Activated naive CD8-positive, alpha-beta T cell treated with anti-CD3 and anti-CD28 coated beads for 36 hours (primary cell): ENCODE data around the gene RABL3. TPM values are rescaled to one million over a fixed set of nuclear protein-coding genes. Genes with fewer than 3 reads are reported as not detected.
"Not testable (repeated sequence)": the region's sequence is repeated elsewhere in the genome, so short reads cannot be mapped to it uniquely, and the experiment has no call there.

Experiments used
- DNase-seq: peaks from one replicate; pipeline ENCODE4 v3.0.0; 2021
- H3K27ac Mint-ChIP-seq: one replicate; pipeline ENCODE4 v1.8.0; 2022; ENCODE audit warnings: mild to moderate bottlenecking, moderate library complexity, mixed read lengths
- H3K27me3 Mint-ChIP-seq: one replicate; pipeline ENCODE4 v1.8.0; 2022; ENCODE audit warnings: mild to moderate bottlenecking, mixed read lengths
- H3K36me3 Mint-ChIP-seq: one replicate; pipeline ENCODE4 v1.8.0; 2021; ENCODE audit warnings: mild to moderate bottlenecking, mixed read lengths
- H3K4me1 Mint-ChIP-seq: one replicate; pipeline ENCODE4 v1.8.0; 2021; ENCODE audit warnings: mixed read lengths
- H3K4me3 Mint-ChIP-seq: one replicate; pipeline ENCODE4 v1.8.0; 2022; ENCODE audit warnings: mild to moderate bottlenecking, moderate library complexity, mixed read lengths
- H3K9me3 Mint-ChIP-seq: one replicate; pipeline ENCODE4 v1.8.0; 2022; ENCODE audit warnings: mixed read lengths
- total RNA-seq, 2 experiments: library from RNA; stranded (reverse); gene quantifications; one replicate each; pipeline ENCODE4 v1.2.3, GENCODE V29; 2021

The RABL3 gene
- total RNA-seq, 2 experiments from 2014 or later, result 33.4 to 38.8 TPM

GRCh38 chr3:120682095-120682681, 60.1 kb downstream of the RABL3 start, which contains the start of gene HGD:
Gene HGD (minus strand): TSS chr3:120682239. CDS start chr3:120682111, 128 bp downstream.
- Mint-ChIP-seq H3K27me3 (peaks cover 4% of the 10 kb centered on the region), H3K4me3 (no peak within 1 kb of the TSS), H3K4me1 (peaks cover 4% of the 10 kb centered on the region), H3K36me3 (peaks cover 4% of the 10 kb centered on the region), H3K9me3 (peaks cover 4% of the 10 kb centered on the region), H3K27ac (no peak within 1 kb of the TSS)
- DNase-seq, result no peak

GRCh38 chr3:120681506-120682038, 60.7 kb downstream of the RABL3 start:
- Mint-ChIP-seq H3K27me3 (peaks cover 4% of the 10 kb centered on the region), H3K4me3 (no peak overlapping the region), H3K4me1 (peaks cover 4% of the 10 kb centered on the region), H3K27ac (no peak overlapping the region), H3K9me3 (peaks cover 7% of the 10 kb centered on the region), H3K36me3 (peaks cover 4% of the 10 kb centered on the region)
- no peak for DNase-seq

GRCh38 chr3:120681018-120681417, 61.3 kb downstream of the RABL3 start:
- peaks cover 4% of the 10 kb centered on the region for H3K36me3 Mint-ChIP-seq
- H3K27me3 Mint-ChIP-seq, result peaks cover 4% of the 10 kb centered on the region
- no peak for DNase-seq
- peaks cover 4% of the 10 kb centered on the region for H3K4me1 Mint-ChIP-seq
- no peak overlapping the region for H3K4me3 Mint-ChIP-seq
- peaks cover 8% of the 10 kb centered on the region for H3K9me3 Mint-ChIP-seq
- no peak overlapping the region for H3K27ac Mint-ChIP-seq

DNA sequence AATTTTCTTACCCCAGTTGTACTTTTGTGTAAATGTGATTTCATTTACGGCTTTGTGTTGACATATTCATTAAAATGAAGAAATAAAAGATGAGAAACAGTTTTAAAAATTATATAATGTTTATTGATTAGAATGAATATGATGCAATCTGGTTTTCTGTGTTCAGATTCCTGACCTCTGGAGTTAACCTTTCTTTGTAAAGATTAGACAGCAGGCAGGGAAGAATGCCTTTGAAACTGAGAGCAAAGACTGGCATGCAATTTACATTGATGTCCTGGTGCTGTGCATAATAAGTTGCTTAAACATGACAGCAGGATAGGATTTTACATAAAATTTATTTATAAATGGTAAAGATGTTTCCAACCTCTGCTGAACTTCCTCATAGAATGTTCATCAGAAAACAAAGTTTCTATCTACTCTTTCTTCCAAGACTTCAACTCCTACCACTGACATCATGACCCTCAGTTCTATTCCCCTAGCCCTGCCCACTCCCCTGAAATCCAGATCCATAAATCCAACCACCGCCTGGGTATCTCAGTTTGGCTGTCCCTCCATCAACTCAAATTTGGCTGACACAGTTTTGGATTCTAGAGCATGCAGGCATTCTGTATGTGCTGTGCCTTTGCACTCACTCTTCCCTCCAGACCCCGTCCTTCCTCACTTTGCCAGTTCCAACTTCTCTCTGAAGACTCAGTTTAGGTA, 62.0 kb downstream of the RABL3 start:
- no peak overlapping the region for H3K4me3 Mint-ChIP-seq
- peaks cover 8% of the 10 kb centered on the region for H3K9me3 Mint-ChIP-seq
- DNase-seq, result no peak
- no peak overlapping the region for H3K27ac Mint-ChIP-seq
- H3K36me3 Mint-ChIP-seq, result peaks cover 4% of the 10 kb centered on the region
- H3K27me3 Mint-ChIP-seq, result peaks cover 4% of the 10 kb centered on the region
- H3K4me1 Mint-ChIP-seq, result peaks cover 4% of the 10 kb centered on the region

- Mint-ChIP-seq H3K27me3 (peaks cover 4% of the 10 kb centered on the region), H3K4me3 (no peak overlapping the region), H3K27ac (no peak overlapping the region), H3K4me1 (peaks cover 4% of the 10 kb centered on the region), H3K36me3 (peaks cover 4% of the 10 kb centered on the region), H3K9me3 (peaks cover 8% of the 10 kb centered on the region)
- no peak for DNase-seq
These were observed 63.3 kb downstream of the RABL3 start for GRCh38 chr3:120678984-120679383.

GRCh38 chr3:120678331-120678947, 63.9 kb downstream of the RABL3 start:
- H3K4me3 Mint-ChIP-seq, result no peak overlapping the region
- DNase-seq, result no peak
- H3K27ac Mint-ChIP-seq, result no peak overlapping the region
- peaks cover 4% of the 10 kb centered on the region for H3K36me3 Mint-ChIP-seq
- peaks cover 4% of the 10 kb centered on the region for H3K4me1 Mint-ChIP-seq
- H3K9me3 Mint-ChIP-seq, result peaks cover 8% of the 10 kb centered on the region
- peaks cover 4% of the 10 kb centered on the region for H3K27me3 Mint-ChIP-seq

DNA sequence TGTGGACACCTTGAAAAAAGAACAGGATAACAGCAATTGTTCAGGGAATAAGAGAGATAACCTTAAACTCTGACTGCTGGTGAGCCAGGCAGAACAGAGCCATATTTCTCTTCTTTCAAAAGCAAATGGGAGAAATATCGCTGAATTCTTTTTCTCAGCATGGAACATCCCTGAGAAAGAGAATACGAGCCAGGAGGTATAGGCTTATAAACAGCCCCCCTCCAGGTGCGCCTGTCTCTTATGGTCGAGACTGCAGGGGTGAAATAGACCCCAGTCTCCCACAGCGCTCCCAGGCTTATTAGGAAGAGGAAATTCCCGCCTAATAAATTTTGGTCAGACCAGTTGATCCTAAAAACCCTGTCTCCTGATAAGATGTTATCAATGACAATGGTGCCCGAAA, 65.1 kb downstream of the RABL3 start:
- not testable (repeated sequence) for H3K4me3 Mint-ChIP-seq, H3K36me3 Mint-ChIP-seq, H3K27ac Mint-ChIP-seq, H3K4me1 Mint-ChIP-seq, H3K9me3 Mint-ChIP-seq, H3K27me3 Mint-ChIP-seq, DNase-seq

GRCh38 chr3:120673116-120673515, 69.2 kb downstream of the RABL3 start:
- no peak overlapping the region for H3K27ac Mint-ChIP-seq
- DNase-seq, result no peak
- peaks cover 4% of the 10 kb centered on the region for H3K27me3 Mint-ChIP-seq
- peaks cover 8% of the 10 kb centered on the region for H3K9me3 Mint-ChIP-seq
- H3K36me3 Mint-ChIP-seq, result peaks cover 4% of the 10 kb centered on the region
- H3K4me3 Mint-ChIP-seq, result no peak overlapping the region
- H3K4me1 Mint-ChIP-seq, result no peaks in the 10 kb centered on the region

DNA sequence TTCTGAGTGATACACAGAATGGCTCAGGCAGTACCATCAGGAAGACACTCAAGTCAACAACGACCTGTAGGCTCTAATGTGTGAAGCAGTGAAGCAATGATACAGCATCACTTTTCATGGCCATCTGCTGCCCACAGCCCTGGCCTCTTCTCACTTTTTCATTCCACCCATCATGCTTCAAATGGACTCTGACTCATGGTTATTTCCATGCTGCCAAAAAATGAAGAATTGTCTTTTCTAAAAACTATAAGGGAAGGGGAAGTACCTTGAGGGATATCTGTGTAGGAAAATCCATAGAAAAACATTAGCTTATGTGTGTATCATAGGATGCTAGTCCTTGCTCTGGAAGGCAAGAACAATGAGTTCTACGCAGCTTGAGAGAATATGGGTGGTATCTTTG, 71.7 kb downstream of the RABL3 start:
- Mint-ChIP-seq H3K9me3 (no peaks in the 10 kb centered on the region), H3K4me1 (no peaks in the 10 kb centered on the region), H3K4me3 (no peak overlapping the region), H3K27me3 (no peaks in the 10 kb centered on the region), H3K27ac (no peak overlapping the region), H3K36me3 (no peaks in the 10 kb centered on the region)
- DNase-seq, result no peak

GRCh38 chr3:120664926-120665325, 77.4 kb downstream of the RABL3 start:
- no peaks in the 10 kb centered on the region for H3K4me1 Mint-ChIP-seq
- H3K27me3 Mint-ChIP-seq, result no peaks in the 10 kb centered on the region
- H3K4me3 Mint-ChIP-seq, result no peak overlapping the region
- DNase-seq, result no peak
- no peaks in the 10 kb centered on the region for H3K36me3 Mint-ChIP-seq
- no peaks in the 10 kb centered on the region for H3K9me3 Mint-ChIP-seq
- no peak overlapping the region for H3K27ac Mint-ChIP-seq

- H3K9me3 Mint-ChIP-seq, result no peaks in the 10 kb centered on the region
- no peaks in the 10 kb centered on the region for H3K27me3 Mint-ChIP-seq
- no peak overlapping the region for H3K27ac Mint-ChIP-seq
- H3K4me3 Mint-ChIP-seq, result no peak overlapping the region
- peaks cover 4% of the 10 kb centered on the region for H3K36me3 Mint-ChIP-seq
- no peak for DNase-seq
- no peaks in the 10 kb centered on the region for H3K4me1 Mint-ChIP-seq
These were observed 80.4 kb downstream of the RABL3 start for GRCh38 chr3:120661945-120662344.

GRCh38 chr3:120661106-120661905, 81.0 kb downstream of the RABL3 start:
- DNase-seq, result no peak
- Mint-ChIP-seq H3K4me3 (no peak overlapping the region), H3K27ac (no peak overlapping the region), H3K9me3 (no peaks in the 10 kb centered on the region), H3K27me3 (no peaks in the 10 kb centered on the region), H3K4me1 (no peaks in the 10 kb centered on the region), H3K36me3 (peaks cover 4% of the 10 kb centered on the region)

- DNase-seq, result no peak
- H3K4me1 Mint-ChIP-seq, result no peaks in the 10 kb centered on the region
- peaks cover 4% of the 10 kb centered on the region for H3K36me3 Mint-ChIP-seq
- no peaks in the 10 kb centered on the region for H3K27me3 Mint-ChIP-seq
- no peak overlapping the region for H3K4me3 Mint-ChIP-seq
- H3K9me3 Mint-ChIP-seq, result no peaks in the 10 kb centered on the region
- H3K27ac Mint-ChIP-seq, result no peak overlapping the region
These were observed 82.5 kb downstream of the RABL3 start for GRCh38 chr3:120659834-120660233.

GRCh38 chr3:120659285-120659684, 83.0 kb downstream of the RABL3 start:
- H3K27me3 Mint-ChIP-seq, result no peaks in the 10 kb centered on the region
- H3K9me3 Mint-ChIP-seq, result no peaks in the 10 kb centered on the region
- H3K27ac Mint-ChIP-seq, result no peak overlapping the region
- peaks cover 4% of the 10 kb centered on the region for H3K36me3 Mint-ChIP-seq
- DNase-seq, result no peak
- H3K4me1 Mint-ChIP-seq, result no peaks in the 10 kb centered on the region
- H3K4me3 Mint-ChIP-seq, result no peak overlapping the region
